GM10248 (cell line): ENCODE data around the gene CRYBB1.
A peak's percentile ranks its signal among the peaks of the same experiment; 100 is the strongest.

Experiments used
- CTCF ChIA-PET: fragments of 300-600 bp; sonication (Branson Sonifier 250); formaldehyde crosslinking; extraction: SDS; loops from one replicate; lab custom pipeline; 2021; ENCODE audit warnings: antibody characterized with exemption; lab: Yijun Ruan, JAX
- POLR2A ChIA-PET: fragments of 350-650 bp; sonication (Branson Sonifier 250); formaldehyde crosslinking; extraction: SDS; loops from one replicate; lab custom pipeline; 2020; ENCODE audit warnings: antibody characterized with exemption; lab: Yijun Ruan, JAX
- DNase-seq: peaks from one replicate; pipeline ENCODE4 v3.0.0; 2012; ENCODE audit errors: extremely low spot score
- TF ChIP-seq, protein P1 (sequence below): IDR thresholded peaks from 2 replicates; pipeline ENCODE4 v1.5.1; 2012; ENCODE audit warnings: mild to moderate bottlenecking, low read depth; ENCODE audit errors: extremely low read depth, missing control alignments, control extremely low read depth

Gene CRYBB1

DNA sequence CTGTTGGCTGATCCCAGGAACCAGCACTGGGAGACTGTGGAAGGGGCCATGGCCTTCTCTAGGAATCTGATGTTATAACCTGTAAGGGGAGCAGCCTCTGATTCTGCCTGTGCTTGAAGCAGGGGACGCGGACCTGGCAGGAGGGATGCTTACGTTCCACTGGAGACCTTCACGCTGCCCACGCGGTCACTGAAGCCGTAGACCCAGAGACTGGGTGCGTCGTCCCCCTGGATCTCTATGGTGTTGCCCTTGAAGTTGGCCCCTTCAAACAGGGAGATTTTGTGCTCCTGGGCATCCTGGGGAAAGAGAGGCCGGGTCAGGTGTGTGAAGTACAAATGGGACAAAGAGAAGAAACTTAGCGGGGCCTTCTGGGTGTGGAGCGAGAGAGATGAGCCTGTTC lies 16.1 kb downstream of the CRYBB1 start:
- DNase-seq, result no peak
- ChIA-PET CTCF (interaction anchor here (1.9 kb wide), 1 partner anchor 10 kb away, joined by 5 read pairs; no protein-coding TSS in a partner anchor), POLR2A (no interaction called here)
- TF ChIP-seq, protein P1, sequence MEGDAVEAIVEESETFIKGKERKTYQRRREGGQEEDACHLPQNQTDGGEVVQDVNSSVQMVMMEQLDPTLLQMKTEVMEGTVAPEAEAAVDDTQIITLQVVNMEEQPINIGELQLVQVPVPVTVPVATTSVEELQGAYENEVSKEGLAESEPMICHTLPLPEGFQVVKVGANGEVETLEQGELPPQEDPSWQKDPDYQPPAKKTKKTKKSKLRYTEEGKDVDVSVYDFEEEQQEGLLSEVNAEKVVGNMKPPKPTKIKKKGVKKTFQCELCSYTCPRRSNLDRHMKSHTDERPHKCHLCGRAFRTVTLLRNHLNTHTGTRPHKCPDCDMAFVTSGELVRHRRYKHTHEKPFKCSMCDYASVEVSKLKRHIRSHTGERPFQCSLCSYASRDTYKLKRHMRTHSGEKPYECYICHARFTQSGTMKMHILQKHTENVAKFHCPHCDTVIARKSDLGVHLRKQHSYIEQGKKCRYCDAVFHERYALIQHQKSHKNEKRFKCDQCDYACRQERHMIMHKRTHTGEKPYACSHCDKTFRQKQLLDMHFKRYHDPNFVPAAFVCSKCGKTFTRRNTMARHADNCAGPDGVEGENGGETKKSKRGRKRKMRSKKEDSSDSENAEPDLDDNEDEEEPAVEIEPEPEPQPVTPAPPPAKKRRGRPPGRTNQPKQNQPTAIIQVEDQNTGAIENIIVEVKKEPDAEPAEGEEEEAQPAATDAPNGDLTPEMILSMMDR, result no peak

DNA sequence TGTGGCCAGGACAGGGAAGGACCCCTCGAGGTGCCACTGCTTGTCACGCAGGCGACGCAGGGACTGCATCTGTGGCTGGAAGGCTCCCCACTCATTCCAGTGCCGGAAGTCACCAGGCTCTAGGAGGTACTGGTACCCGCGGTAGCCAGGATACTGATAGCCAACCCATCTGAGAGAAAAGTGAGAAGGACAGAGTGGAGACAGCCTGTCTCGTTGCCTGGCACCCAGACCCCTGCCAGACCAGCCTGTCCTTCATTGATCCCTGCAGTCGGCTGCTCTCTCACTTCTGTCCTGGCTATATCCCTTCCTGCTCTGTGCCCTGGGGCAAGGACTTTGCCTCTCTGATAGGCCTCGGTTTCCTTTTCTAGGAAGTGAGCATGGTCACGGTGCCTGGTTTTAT lies 18.3 kb downstream of the CRYBB1 start:
- DNase-seq, result no peak
- TF ChIP-seq, protein P1, result no peak
- ChIA-PET CTCF (no interaction called here), POLR2A (no interaction called here)

DNA sequence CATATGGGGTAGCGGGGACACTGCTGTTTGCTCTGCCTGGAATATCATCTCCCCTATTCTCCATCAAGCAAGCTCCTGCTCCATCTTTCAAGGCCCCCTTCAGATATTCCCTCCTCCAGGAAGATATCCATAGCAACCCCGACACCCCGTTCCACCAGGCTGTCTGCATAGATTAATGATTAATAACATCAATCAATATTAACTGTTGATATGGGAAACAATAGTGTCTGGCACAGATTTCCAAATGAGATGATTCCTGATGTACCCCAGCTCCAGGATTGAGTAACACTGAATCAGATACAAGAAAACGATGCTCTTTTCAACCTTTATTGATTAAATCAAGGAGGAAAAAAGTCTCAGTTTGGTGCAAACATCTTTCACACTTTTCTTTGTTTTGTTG lies 20.3 kb downstream of the CRYBB1 start:
- no peak for DNase-seq
- ChIA-PET POLR2A (no interaction called here), CTCF (interaction anchor here (0.9 to 1.8 kb wide), 3 partner anchors 27 to 45 kb away, joined by 3 to 6 read pairs (median 4); no protein-coding TSS in a partner anchor)
- TF ChIP-seq, protein P1, result no peak

DNA sequence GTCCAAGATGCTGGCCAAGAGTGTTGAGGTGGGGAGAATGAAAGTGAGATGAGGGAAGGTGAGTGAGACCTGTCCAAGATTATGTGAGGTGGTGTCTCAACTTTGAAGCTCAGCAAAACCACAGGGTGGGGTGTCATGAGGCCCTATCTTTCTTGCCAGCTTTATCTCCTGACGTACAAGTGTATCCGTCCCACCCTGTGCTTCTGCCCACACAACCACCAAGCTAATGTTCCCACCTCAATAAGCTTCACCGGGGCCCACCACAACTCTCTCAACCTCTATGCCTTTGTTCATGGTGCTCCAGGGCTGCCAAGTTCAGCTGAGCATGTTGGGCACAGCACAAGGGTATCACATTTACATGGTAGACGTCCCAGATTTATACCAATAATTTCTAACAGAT lies 20.8 kb downstream of the CRYBB1 start:
- no peak for DNase-seq
- CTCF ChIA-PET, result interaction anchor here (0.9 to 1.8 kb wide), 3 partner anchors 28 to 45 kb away, joined by 3 to 6 read pairs (median 4); no protein-coding TSS in a partner anchor
- TF ChIP-seq, protein P1, result no peak
- POLR2A ChIA-PET, result no interaction called here

DNA sequence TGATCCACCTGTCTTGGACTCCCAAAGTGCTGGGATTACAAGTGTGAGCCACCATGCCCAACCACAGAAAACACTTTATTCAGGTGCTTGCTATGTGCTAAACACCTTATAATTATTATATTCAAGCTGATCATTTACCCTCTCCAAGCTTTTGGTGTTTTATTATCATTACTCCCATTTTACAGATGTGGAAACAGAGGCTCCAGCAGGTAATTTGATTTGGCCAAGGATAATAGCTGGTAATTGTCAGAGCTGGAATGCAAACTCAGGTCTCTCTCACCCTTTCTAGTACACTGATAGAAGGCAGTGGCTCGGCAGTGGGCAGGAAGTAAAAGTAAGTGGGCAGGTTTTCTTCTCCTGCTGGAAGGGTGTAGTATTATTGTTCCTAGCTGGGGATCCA lies 24.1 kb downstream of the CRYBB1 start:
- DNase-seq, result no peak
- TF ChIP-seq, protein P1, result no peak
- CTCF ChIA-PET, result interaction anchor here (1.1 to 1.9 kb wide), 6 partner anchors 15 to 72 kb away, joined by 3 to 6 read pairs (median 4); no protein-coding TSS in a partner anchor
- POLR2A ChIA-PET, result no interaction called here

DNA sequence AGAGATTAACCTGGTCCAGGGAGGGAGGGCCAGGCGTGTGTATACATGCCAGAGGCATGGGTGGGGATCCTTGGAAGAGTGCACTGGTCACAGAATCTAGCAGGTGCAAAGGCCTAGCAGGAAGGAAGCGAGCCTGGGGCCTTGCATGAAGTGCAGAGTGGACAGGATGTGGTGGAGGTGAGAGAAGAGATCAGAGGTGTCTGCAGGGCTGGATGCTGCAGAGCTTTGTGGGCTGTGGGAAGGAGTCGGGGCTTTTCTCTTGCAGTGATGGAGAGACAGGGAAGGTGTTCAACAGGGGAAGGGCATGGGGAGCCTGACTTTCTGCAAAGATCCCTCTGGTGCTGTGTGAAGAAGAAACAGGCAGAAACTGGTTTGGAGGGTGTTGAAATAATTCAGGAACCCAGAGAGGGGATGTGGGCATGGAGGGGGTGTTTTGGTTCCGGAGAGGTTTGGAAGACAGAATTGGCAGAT lies 25.4 kb downstream of the CRYBB1 start:
- CTCF ChIA-PET, result interaction anchor here (1.3 to 1.8 kb wide), 6 partner anchors 8 to 89 kb away, joined by 3 to 6 read pairs (median 5); no protein-coding TSS in a partner anchor
- DNase-seq, result peak; percentile 57
- TF ChIP-seq, protein P1, result no peak
- POLR2A ChIA-PET, result interaction anchor here (0.9 kb wide), 1 partner anchor 9 kb away, joined by 6 read pairs; no protein-coding TSS in a partner anchor
